Vagina (tissue), 2 donors: ENCODE data around the gene PANK1. TPM values are rescaled to one million over a fixed set of nuclear protein-coding genes. Genes with fewer than 3 reads are reported as not detected.

Source experiments
- DNase-seq, 2 donors: peaks; one replicate each; pipeline ENCODE4 v3.0.0-alpha.2; 2017; ENCODE audit errors: extremely low spot score in 2 of 2
- H3K27ac ChIP-seq: fragments of 200-600 bp; sonication (generic); one replicate; pipeline ENCODE4 v1.5.1; 2019
- H3K27me3 ChIP-seq: fragments of 200-600 bp; sonication (generic); one replicate; pipeline ENCODE4 v1.5.1; 2019
- H3K36me3 ChIP-seq, 2 donors: fragments of 200-600 bp; sonication (generic); one replicate each; pipeline ENCODE4 v1.5.1; 2017 to 2019
- H3K4me1 ChIP-seq: fragments of 200-600 bp; sonication (generic); one replicate; pipeline ENCODE4 v1.5.1; 2019
- H3K4me3 ChIP-seq, 2 donors: fragments of 200-600 bp; sonication (generic); 1 replicate in 1 of 2; 2 replicates in 1 of 2; pipeline ENCODE4 v1.5.1; 2016 to 2019
- H3K9me3 ChIP-seq: fragments of 200-600 bp; sonication (generic); one replicate; pipeline ENCODE4 v1.5.1; 2019
- CTCF ChIP-seq, 3 experiments: fragments of 450-650 bp in 2 of 3; fragments of 200-600 bp in 1 of 3; sonication (generic) in 1 of 3; IDR thresholded peaks; one replicate each; pipeline ENCODE4 v1.5.1; 2017 to 2019; ENCODE audit warnings: antibody characterized with exemption in 3 of 3, mild to moderate bottlenecking in 2 of 3, moderate library complexity in 2 of 3
- POLR2A ChIP-seq, 2 donors: fragments of 450-650 bp; IDR thresholded peaks; one replicate each; pipeline ENCODE4 v1.6.1; 2017; ENCODE audit warnings: antibody characterized with exemption in 2 of 2, mild to moderate bottlenecking in 2 of 2, moderate library complexity in 2 of 2
- POLR2AphosphoS5 ChIP-seq, 2 donors: sonication (generic); formaldehyde crosslinking; IDR thresholded peaks; one replicate each; pipeline ENCODE4 v1.9.0; 2017; ENCODE audit warnings: antibody characterized with exemption in 2 of 2, mild to moderate bottlenecking in 2 of 2, low read depth in 1 of 2; ENCODE audit not compliant: insufficient read depth in 1 of 2
- intact Hi-C: fragments of 100-400 bp; cut with DNase I; formaldehyde crosslinking; loops from one replicate; pipeline ENCODE4 v1.15.1; 2023
- total RNA-seq: library from RNA; depleted of rRNA; stranded (reverse); fragments of >200 nt; gene quantifications from one replicate; pipeline ENCODE4 v1.2.3, GENCODE V29; 2016

The PANK1 gene
- total RNA-seq, 1 donor from 2014 or later = 10.3 TPM

- Histone ChIP-seq H3K36me3 (no peaks in the 10 kb centered on the region), H3K9me3 (no peaks in the 10 kb centered on the region), H3K4me3 (no peak overlapping the region), H3K4me1 (no peaks in the 10 kb centered on the region), H3K27me3 (no peaks in the 10 kb centered on the region), H3K27ac (no peak overlapping the region)
- TF ChIP-seq CTCF (IDR thresholded peaks at IDR 0.05) = no peak
- TF ChIP-seq POLR2A (IDR thresholded peaks at IDR 0.05) = no peak
- TF ChIP-seq POLR2AphosphoS5 (IDR thresholded peaks at IDR 0.05; ENCODE audit: insufficient read depth in 1 of 2, low read depth in 1 of 2) = no peak
- DNase-seq = no peak
- intact Hi-C loops = no loop called here
These were observed 24.9 kb upstream of the PANK1 start for GRCh38 chr10:89669985-89670384.

GRCh38 chr10:89668386-89669071 lies 23.5 kb upstream of the PANK1 start:
- Histone ChIP-seq H3K27ac (no peak overlapping the region), H3K27me3 (no peaks in the 10 kb centered on the region), H3K4me1 (no peaks in the 10 kb centered on the region), H3K4me3 (no peak overlapping the region), H3K9me3 (no peaks in the 10 kb centered on the region), H3K36me3 (no peaks in the 10 kb centered on the region)
- DNase-seq = no peak
- intact Hi-C loops = no loop called here
- TF ChIP-seq CTCF (IDR thresholded peaks at IDR 0.05) = no peak
- TF ChIP-seq POLR2AphosphoS5 (IDR thresholded peaks at IDR 0.05; ENCODE audit: insufficient read depth in 1 of 2, low read depth in 1 of 2) = no peak
- no peak for TF ChIP-seq POLR2A (IDR thresholded peaks at IDR 0.05)

GRCh38 chr10:89666138-89666537 lies 21.1 kb upstream of the PANK1 start:
- Histone ChIP-seq H3K27me3 (no peaks in the 10 kb centered on the region), H3K36me3 (no peaks in the 10 kb centered on the region), H3K27ac (no peak overlapping the region), H3K9me3 (no peaks in the 10 kb centered on the region), H3K4me1 (no peaks in the 10 kb centered on the region), H3K4me3 (no peak overlapping the region)
- TF ChIP-seq POLR2AphosphoS5 (IDR thresholded peaks at IDR 0.05; ENCODE audit: insufficient read depth in 1 of 2, low read depth in 1 of 2) (no peak), CTCF (IDR thresholded peaks at IDR 0.05) (no peak), POLR2A (IDR thresholded peaks at IDR 0.05) (no peak)
- intact Hi-C loops = no loop called here
- DNase-seq = no peak

GRCh38 chr10:89665302-89665701 lies 20.3 kb upstream of the PANK1 start:
- intact Hi-C loops = no loop called here
- no peak for DNase-seq

GRCh38 chr10:89664203-89664602 lies 19.2 kb upstream of the PANK1 start:
- Histone ChIP-seq H3K4me3 (no peak overlapping the region), H3K36me3 (no peaks in the 10 kb centered on the region), H3K4me1 (no peaks in the 10 kb centered on the region), H3K9me3 (no peaks in the 10 kb centered on the region), H3K27ac (no peak overlapping the region), H3K27me3 (no peaks in the 10 kb centered on the region)
- no peak for DNase-seq
- TF ChIP-seq CTCF (IDR thresholded peaks at IDR 0.05) (no peak), POLR2A (IDR thresholded peaks at IDR 0.05) (no peak), POLR2AphosphoS5 (IDR thresholded peaks at IDR 0.05; ENCODE audit: insufficient read depth in 1 of 2, low read depth in 1 of 2) (no peak)
- intact Hi-C loops = no loop called here

More at GRCh38 chr10:89665302-89665701, 20.3 kb upstream of the PANK1 start:
- TF ChIP-seq POLR2AphosphoS5 (IDR thresholded peaks at IDR 0.05; ENCODE audit: insufficient read depth in 1 of 2, low read depth in 1 of 2) = no peak
- TF ChIP-seq POLR2A (IDR thresholded peaks at IDR 0.05) = no peak
- no peaks in the 10 kb centered on the region for H3K36me3 ChIP-seq
- H3K27ac ChIP-seq = no peak overlapping the region
- no peaks in the 10 kb centered on the region for H3K27me3 ChIP-seq
- no peaks in the 10 kb centered on the region for H3K4me1 ChIP-seq
- H3K9me3 ChIP-seq = no peaks in the 10 kb centered on the region
- no peak overlapping the region for H3K4me3 ChIP-seq
